IPS DF 4.7 (cell line): ENCODE results near the gene C6orf52.
"Not testable (repeated sequence)": the region's sequence is repeated elsewhere in the genome, so short reads cannot be mapped to it uniquely, and the experiment has no call there.

Experiments
- DNase-seq: peaks from one replicate; pipeline ENCODE4 v3.0.0-alpha.2; 2013; ENCODE audit warnings: low spot score; ENCODE audit errors: extremely low read depth

The C6orf52 gene

DNA sequence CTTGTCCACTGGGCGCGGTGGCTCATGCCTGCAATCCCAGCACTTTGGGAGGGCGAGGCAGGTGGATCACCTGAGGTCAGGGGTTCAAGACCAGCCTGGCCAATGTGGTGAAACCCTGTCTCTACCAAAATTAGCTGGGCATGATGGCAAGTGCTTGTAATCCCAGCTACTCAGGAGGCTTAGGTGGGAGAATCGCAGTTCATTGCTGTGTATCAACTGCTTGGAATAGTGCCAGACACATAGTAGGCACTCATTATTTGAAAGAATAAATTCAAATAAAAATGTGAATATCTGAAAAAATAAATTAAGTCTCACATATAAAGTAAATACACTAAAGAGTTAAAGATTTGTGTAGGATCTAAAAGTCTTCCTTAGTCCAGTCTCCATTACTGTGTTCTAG lies 2.2 kb upstream of the C6orf52 start:
- no peak for DNase-seq

DNA sequence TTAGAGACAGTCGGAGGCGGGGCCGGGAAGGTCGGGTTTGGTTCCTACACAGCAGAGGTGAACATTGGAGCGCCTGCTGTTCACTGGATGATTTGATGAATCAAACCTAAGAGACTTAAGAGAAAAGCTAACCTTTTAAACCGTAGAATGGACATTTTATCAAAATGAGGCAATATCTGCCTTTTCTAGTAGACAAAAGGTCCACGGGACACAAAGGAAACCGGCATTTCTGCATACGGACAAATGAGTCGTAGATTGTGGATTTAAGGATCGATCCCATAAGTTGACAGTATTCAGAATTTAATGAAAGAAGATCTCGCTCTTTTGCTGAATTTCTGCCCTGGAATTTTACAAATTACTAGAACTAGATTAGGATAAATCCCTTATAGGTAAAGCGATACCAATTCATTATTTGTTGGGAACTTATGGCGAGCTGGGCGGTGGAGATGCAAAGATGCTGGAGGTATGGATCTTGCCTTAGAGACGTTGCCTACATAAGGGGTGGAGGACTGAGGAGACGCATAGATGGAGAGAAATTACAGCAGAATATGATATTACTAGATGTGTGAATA lies 756 bp upstream of the C6orf52 start:
- no peak for DNase-seq

DNA sequence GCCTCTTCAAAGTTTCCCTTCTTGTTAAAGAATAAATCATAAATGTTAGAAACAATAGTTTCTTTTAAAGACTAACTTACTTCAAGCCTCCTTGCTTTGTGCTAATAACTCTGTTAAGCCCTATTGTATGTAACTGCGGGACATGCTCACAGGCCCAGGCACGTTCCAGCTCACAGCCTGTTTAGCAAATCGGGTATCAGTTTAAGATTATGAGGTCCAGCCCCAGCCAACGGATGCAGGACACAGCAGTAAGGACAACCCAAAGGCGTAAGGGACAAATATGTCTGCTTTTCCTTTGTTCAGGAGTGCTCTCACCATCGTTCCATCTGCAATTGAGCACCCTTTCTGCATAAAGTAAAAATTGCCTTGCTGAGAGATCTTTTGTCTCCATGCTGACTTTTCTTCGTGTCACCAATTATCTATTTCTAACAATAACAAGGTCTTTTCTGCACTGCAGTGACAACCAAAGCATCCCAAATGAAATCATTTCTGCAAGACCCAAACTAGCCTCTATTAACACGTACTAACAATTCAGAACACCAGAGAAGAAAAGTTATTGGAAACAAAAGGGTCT lies 1.4 kb downstream of the C6orf52 start:
- no peak for DNase-seq

DNA sequence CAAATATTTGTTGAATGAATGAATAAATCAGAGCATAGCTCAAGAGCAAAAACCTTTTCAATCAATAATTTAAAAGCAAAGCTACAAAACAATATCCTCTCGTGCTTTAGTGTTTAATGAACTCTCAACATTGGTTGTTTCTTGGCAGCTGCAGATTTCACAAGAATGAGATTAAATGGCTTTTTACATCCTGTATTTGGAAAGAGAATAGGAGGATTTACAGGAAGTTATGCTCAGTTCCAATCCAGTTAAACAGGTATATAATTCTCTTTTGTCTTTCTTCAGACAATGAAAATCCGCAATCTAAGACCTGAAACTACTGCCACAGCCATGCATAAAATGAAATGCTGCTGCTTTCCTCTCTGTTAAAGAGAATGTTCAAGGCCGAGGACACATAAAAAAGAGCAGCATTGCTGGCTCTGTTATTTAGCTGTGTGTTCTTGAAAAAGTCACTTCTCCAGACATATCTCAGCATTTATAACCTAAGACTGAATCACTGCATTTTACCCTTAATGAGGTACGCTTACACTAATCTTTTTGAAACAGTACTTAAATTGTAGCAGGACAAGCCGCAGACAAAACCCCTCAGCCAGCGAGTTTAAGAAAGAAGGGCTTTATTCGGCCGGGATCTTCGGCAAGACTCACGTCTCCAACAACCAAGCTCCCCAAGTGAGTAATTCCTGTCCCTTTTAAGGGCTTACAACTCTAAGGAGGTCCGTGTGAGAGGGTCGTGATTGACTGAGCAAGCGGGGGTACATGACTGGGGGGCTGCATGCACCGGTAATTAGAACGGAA lies 3.6 kb downstream of the C6orf52 start:
- DNase-seq, result no peak

DNA sequence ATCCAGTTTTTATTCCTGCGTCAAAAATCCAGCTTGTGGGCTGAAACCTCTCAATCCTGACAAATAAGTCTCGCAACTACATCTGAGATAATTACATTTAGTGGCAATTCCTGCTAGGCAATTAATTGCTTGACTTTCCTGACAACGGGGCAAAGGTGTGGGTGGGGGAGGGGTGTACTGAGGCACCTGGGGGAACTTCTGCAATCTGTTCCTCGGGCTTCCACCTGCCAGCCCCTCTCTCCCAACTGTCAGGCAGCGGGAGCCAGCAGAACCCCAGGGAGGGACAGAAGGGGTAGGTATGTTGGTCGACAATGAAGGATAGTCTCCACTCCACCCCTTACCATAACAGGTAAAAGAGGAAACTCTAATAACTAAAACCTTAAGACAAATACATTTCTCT lies 6.8 kb downstream of the C6orf52 start:
- DNase-seq, result no peak

DNA sequence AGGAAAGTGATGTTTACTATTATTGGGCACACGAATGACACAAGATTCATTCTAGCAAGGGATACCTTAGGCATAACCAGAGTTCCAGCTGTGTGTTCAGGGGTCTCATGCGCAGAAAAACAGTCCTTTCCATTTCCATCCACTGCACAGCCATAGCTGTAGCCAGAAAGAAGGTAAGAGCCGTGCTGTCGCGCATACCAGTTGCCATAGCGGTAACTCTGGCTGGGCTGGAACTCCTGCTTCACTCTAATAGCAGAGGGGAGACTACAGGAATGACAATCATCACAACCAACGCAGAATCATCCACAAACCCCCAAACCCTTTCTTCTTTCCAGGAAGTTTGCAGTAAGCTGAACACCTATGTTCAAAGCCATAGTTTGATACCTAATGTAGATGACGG lies 7.5 kb downstream of the C6orf52 start:
- no peak for DNase-seq

DNA sequence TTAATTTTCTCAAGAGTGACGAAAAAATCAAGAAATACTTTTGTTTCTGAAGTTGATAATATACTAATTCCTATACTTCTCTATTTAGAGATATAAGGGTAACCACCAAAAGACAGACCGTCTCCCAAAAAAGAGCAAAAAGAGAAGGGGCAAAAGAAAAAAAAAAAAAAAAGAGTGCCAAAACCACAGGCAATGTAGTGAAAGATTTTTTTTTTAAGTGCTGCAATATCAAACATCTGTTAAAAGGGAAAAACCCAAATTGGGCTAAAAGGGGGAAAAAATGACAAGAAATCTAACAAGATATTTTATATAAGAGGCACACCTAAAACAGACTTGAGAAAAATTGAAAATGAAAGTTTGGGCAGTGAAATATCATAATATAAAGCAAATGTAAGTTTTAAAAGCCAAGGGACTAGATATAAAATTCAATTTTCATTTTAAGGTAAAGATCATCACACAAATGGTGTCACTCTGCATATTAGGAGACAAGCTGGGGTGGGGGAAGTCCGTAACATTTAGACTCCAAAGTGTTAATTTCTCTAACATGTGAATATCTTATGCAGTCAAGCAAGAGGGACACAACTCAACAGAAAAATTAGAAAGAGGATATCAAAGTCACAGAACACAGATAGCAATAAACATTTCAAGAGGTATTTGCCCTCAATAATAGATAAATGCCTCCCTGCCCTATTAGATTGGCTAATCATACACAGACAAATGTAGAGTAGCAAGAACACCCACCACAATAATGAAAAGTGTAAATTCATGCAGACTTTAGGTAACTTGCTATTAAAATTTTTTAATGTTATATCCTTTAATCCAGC lies 9.1 kb downstream of the C6orf52 start:
- DNase-seq, result no peak

DNA sequence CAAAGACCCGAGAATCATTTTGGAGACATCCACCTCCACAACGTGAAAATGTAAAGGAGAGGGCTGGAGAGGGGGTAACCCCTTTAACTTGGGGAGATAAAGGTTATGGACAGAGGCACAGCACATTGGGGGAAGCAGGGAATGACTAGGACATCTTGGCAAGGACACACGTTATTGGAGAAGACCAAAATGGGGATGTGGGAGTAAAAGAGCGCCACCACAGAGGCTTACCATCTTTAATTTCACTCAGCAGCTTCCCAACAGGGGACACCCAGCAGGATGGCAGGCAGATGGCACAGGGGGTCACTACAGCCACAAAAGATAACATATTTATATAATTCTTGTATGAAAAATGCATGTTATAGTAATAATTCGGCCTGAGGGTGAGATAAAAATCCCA lies 9.8 kb downstream of the C6orf52 start:
- DNase-seq, result no peak

DNA sequence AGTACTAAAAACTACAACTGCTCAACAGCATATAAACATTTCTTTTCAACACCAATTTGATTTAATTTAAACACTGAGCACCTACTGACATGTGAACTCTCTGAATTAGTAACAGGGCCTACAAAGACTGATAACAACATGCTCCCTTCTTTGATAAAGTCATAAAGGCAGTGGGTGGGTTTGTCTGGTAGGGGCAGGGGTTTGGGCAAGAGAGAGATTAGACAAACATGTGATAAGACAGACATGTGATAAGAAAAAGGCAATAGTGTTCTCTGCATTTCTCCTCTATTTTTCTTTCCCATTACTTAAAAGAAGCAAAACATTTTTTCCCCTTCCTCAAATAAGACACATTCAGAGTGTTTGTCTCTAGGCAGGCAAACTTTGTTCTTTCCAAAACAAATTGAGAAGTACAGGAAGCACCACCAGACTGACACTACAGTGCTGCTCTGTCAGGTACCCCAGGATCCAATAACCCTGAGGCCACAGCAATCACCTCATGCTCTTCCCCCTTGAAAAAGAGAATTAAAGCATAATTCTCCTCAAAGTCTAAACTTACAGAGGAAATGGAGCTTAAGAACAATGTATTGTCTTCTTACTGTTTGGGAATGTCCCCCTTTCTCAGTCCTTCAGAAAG lies 11.9 kb downstream of the C6orf52 start:
- DNase-seq, result no peak

DNA sequence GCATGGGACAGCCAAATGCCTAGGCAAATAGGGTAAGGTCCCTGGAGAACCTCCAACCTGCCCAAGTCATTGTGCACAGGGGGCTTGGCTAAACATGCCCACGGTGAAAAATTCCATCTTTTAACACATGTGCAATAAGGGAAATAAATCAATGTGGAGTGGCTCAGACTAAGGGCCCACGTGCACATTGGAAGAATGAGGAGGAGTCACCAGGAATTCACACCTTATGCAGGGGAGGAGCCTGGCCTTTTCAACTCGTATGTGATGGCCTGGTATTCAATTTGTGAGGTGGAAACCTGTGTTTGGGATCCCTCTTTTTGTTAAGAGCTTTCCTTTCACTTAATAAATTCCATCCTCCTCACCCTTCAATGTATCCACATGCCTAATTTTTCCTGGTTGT lies 12.6 kb downstream of the C6orf52 start:
- DNase-seq, result no peak

DNA sequence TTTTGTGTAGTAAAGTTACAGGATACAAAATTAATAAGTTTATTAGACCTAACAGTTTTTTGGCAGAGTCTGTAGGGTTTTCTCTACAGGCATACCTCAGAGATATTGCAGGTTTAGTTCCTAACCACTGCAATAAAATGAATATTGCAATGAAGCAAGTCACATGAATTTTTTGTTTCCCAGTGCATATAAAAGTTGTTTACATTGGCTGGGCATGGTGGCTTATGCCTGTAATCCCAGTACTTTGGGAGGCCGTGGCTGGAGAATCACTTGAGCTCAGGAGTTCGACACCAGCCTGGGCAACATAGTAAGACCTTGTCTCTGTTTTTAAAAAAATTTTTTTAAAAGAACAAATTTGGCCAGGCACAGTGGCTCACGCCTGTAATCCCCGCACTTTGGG lies 16.0 kb downstream of the C6orf52 start:
- DNase-seq, result no peak

DNA sequence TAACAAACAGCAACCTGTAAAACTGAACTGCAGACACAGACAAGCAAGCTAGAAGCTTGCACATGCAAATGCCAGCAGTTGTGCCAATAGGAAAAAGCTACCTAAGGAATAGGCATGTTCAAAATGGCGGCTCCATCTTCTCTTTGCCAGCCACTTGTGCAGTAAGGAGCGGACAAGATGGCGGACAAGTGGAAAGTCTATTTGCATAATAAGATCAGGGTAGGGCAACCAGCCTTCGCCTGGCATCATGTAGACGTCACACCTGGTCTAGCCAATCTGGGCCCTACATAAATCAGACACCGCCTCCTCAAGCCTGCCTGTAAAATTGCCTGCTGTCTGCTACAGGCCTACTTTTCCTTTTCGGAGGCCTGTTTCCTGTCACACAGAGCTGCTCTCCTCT lies 18.0 kb downstream of the C6orf52 start:
- no peak for DNase-seq

DNA sequence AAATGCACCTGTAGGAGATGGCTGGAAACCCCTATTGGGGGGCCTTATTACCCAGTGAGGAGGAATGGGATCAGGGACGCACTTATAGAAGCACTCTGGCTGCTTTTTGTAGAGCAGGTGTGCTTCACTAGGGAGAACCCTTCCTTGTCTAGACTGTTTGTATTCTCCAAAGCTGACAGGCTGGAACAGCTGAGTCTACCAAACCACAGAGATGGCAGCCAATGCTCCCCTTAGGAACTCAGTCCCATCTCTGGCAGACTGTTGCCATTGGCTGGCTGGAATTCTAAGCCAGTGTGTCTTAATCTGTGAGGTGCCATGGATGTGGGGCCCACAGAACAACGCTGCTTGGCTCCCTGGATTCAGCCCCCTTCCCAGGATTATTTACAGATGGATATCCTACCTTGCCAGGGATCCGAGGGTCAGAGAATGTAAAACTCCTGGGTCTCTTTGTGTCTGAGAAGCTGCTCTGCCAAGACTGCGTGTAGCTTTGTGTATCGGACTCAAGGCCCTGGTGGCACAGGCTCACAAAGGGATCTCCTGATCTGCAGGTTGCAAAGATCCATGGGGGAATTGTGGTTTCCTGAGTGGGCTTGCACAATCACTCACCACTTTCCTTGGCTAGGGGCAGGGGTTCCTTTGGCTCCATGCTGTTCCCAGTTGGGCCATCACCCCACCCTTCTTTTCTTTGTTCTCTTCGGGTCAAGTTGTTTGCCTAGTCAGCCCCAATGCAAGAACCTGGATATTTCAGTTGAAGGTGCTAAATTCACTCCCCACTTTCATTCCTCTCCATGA lies 26.1 kb downstream of the C6orf52 start:
- DNase-seq, result no peak

DNA sequence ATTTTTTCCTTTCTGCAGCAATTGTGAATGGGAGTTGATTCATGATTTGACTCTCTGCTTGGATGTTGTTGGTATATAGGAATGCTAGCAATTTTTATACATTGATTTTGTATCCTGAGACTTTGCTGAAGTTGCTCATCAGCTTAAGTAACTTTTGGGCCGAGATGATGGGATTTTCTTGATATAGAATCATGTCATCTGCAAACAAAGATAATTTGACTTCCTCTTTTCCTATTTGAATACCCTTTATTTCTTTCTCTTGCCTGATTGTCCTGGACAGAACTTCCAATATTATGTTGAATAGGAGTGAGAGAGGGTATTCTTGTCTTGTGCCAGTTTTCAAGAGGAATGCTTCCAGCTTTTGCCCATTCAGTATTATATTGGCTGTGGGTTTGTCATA lies 28.8 kb downstream of the C6orf52 start:
- not testable (repeated sequence) for DNase-seq

DNA sequence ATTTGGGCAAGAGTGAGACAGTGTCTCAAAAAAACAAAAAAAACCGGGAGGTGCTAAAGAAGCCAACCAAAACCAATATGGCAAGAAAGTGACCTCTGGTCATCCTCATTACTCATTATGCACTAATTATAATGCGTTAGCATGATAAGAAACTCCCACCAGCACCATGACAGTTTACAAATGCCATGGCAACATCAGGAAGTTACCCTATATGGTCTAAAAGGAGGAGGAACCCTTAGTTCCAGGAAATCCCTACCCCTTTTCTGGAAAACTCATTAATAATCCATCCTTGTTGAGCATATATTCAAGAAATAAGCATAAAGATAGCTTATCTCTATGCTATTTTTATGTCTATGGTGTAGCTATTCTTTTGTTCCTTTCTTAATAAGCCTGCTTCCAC lies 31.7 kb downstream of the C6orf52 start:
- DNase-seq, result no peak

DNA sequence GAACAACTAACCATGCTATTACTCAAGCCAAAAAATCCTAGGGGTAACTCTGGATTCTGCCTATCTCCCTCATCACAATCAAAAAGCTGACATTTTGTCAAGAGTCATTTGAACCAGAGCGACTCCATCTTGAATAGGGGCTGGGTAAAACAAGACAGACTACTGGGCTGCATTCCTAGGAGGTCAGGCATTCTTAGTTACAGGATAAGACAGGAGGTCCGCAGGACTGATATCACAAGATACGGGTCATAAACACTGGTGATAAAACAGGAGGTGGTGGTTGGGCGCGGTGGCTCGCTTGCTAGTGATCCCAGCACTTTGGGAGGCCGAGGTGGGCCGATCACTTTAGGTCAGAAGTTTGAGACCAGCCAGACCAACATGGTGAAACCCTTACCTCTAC lies 32.2 kb downstream of the C6orf52 start:
- no peak for DNase-seq

DNA sequence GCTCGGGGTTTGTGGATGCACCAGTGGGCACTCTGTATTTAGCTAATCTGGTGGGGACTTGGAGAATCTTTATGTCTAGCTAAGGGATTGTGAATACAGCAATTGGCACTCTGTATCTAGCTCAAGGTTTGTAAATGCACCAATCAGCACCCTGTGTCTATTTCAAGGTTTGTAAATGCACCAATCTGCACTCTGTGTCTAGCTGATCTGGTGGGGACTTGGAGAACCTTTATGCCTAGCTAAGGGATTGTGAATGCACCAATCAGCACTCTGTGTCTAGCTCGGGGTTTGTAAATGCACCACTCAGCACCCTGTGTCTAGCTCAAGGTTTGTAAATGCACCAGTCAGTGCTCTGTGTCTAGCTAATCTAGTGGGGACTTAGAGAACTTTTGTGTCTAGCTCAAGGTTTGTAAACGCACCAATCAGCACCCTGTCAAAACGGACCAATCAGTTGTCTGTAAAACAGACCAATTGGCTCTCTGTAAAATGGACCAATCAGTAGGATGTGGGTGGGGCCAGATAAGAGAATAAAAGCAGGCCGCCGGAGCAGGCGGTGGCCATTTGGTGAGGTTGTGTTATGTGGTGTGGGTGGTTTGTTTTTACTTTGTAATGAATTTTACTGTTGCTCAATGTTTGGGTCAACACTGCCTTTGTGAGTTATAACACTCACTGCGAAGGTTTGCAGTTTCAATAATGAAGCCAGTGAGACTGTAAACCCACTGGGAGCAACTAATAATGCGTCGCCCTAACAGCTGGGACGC lies 33.8 kb downstream of the C6orf52 start:
- DNase-seq, result not testable (repeated sequence)

DNA sequence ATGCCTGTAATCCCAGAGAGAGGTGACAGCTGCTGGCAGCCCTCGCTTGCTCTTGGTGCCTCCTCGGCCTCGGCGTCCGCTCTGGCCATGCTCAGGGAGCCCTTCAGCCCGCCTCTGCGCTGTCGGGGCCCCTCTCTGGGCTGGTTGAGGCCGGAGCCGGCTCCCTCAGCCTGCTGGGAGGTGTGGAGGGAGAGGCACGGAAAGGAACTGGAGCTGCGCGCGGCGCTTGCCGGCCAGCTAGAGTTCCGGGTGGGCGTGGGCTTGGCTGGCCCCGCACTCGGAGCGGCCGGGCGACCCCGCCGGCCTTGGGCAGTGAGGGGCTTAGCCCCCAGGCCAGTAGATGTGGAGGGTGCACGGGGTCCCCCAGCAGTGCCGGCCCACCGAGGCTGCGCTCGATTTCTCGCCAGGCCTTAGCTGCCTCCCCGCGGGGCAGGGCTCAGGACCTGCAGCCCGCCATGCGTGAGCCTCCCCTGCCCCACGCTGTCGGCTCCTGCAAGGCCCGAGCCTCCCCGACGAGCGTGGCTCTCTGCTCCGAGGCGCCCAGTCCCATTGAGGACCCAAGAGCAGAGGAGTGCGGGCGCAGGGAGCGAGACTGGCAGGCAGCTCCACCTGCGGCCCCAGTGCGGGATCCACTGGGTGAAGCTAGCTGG lies 34.6 kb downstream of the C6orf52 start:
- DNase-seq, result no peak

DNA sequence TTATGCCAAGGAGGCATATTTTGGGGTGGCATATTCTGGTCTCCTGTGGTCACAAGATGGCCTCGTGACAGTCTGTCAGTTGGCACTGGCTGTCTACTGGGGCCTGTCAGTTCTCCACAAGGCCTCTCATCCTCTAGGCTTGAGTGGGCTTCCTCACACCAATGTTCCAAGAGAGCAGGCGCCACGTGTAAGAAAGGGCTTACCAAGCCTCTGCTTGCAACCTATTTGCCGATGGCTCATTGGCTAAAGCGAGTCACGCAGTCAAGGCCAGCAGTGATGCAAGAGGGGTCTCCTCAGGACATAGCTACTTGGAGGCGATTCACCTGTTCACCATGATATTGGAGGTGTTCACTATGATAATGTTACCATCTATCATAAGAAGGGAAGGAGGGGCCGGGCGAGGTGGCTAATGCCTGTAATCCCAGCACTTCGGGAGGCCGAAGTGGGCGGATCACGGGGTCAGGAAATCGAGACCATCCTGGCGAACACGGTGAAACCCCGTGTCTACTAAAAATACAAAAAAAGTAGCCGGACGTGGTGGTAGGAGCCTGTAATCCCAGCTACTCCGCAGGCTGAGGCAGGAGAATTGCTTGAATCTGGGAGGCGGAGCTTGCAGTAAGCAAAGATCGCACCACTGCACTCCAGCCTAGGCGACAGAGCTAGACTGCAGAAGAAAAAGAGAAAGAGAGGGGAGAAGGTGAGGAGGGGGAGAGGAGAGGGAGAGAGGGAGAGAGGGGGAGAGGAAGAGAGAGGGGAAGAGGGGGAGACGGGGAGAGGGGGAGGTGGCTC lies 35.3 kb downstream of the C6orf52 start:
- DNase-seq, result no peak
